Left forelimb (tissue), 1 donor: ENCODE results near the gene NACA2.
"Not testable (repeated sequence)": the region's sequence is repeated elsewhere in the genome, so short reads cannot be mapped to it uniquely, and the experiment has no call there.

Experiments
- DNase-seq: peaks from one replicate; pipeline ENCODE4 v3.0.0-alpha.2; 2018; ENCODE audit warnings: low spot score

The NACA2 gene

GRCh38 chr17:61599608-61600007, 8.6 kb upstream of the NACA2 start:
- no peak for DNase-seq

- DNase-seq = no peak
These were observed 7.0 kb upstream of the NACA2 start for GRCh38 chr17:61598014-61598413.

- no peak for DNase-seq
These were observed 6.6 kb upstream of the NACA2 start for GRCh38 chr17:61597607-61598006.

GRCh38 chr17:61595418-61596186, 4.6 kb upstream of the NACA2 start:
- DNase-seq = no peak

- no peak for DNase-seq
These were observed 3.3 kb upstream of the NACA2 start for GRCh38 chr17:61594294-61594825.

GRCh38 chr17:61593426-61593825, 2.4 kb upstream of the NACA2 start:
- DNase-seq = no peak

GRCh38 chr17:61591930-61592329, 911 bp upstream of the NACA2 start:
- no peak for DNase-seq

- DNase-seq = no peak
These were observed 1.0 kb downstream of the NACA2 start for GRCh38 chr17:61589990-61590389.

- DNase-seq = no peak
These were observed 3.0 kb downstream of the NACA2 start for GRCh38 chr17:61587807-61588660.

- no peak for DNase-seq
These were observed 3.8 kb downstream of the NACA2 start for GRCh38 chr17:61587242-61587641.

GRCh38 chr17:61586622-61587021, 4.4 kb downstream of the NACA2 start:
- DNase-seq = not testable (repeated sequence)

GRCh38 chr17:61586031-61586566, 4.9 kb downstream of the NACA2 start:
- DNase-seq = no peak

- DNase-seq = no peak
These were observed 6.2 kb downstream of the NACA2 start for GRCh38 chr17:61584866-61585265.

- DNase-seq = no peak
These were observed 6.8 kb downstream of the NACA2 start for GRCh38 chr17:61584266-61584665.

- no peak for DNase-seq
These were observed 7.3 kb downstream of the NACA2 start for GRCh38 chr17:61583660-61584264.

GRCh38 chr17:61583242-61583641, 7.8 kb downstream of the NACA2 start:
- no peak for DNase-seq

GRCh38 chr17:61582593-61582992, 8.4 kb downstream of the NACA2 start:
- no peak for DNase-seq

GRCh38 chr17:61581611-61582349, 9.2 kb downstream of the NACA2 start:
- DNase-seq = no peak

- no peak for DNase-seq
These were observed 10.5 kb downstream of the NACA2 start for GRCh38 chr17:61580502-61580901.

GRCh38 chr17:61579961-61580360, 11.1 kb downstream of the NACA2 start:
- no peak for DNase-seq

- no peak for DNase-seq
These were observed 11.7 kb downstream of the NACA2 start for GRCh38 chr17:61579347-61579746.

GRCh38 chr17:61578645-61579044, 12.4 kb downstream of the NACA2 start:
- no peak for DNase-seq
